Putamen (tissue), 1 donor: Measurements from ENCODE around the gene NFIA.

ENCODE experiments used
- DNase-seq: peaks from one replicate; pipeline ENCODE4 v3.0.0-alpha.2; 2016; ENCODE audit warnings: low spot score

Gene NFIA

GRCh38 chr1:61215676-61216289, 133.4 kb downstream of the NFIA start:
- no peak for DNase-seq

- DNase-seq, result no peak
These were observed 138.2 kb downstream of the NFIA start for GRCh38 chr1:61220536-61220935.

GRCh38 chr1:61221642-61222041, 139.3 kb downstream of the NFIA start:
- peak; percentile 80 for DNase-seq

GRCh38 chr1:61222240-61222639, 139.9 kb downstream of the NFIA start:
- no peak for DNase-seq

- no peak for DNase-seq
These were observed 140.8 kb downstream of the NFIA start for GRCh38 chr1:61223140-61223539.

- no peak for DNase-seq
These were observed 142.2 kb downstream of the NFIA start for GRCh38 chr1:61224609-61225008.

GRCh38 chr1:61225478-61225877, 143.1 kb downstream of the NFIA start:
- no peak for DNase-seq

- no peak for DNase-seq
These were observed 144.6 kb downstream of the NFIA start for GRCh38 chr1:61226791-61227567.

GRCh38 chr1:61227857-61228550, 145.6 kb downstream of the NFIA start:
- DNase-seq, result no peak

- DNase-seq, result no peak
These were observed 148.2 kb downstream of the NFIA start for GRCh38 chr1:61230523-61230922.

GRCh38 chr1:61231795-61232194, 149.4 kb downstream of the NFIA start:
- DNase-seq, result no peak

GRCh38 chr1:61233121-61233660, 150.8 kb downstream of the NFIA start:
- DNase-seq, result no peak

- DNase-seq, result no peak
These were observed 152.2 kb downstream of the NFIA start for GRCh38 chr1:61234587-61234919.

GRCh38 chr1:61237147-61237546, 154.8 kb downstream of the NFIA start:
- DNase-seq, result no peak

- no peak for DNase-seq
These were observed 155.4 kb downstream of the NFIA start for GRCh38 chr1:61237659-61238358.

- no peak for DNase-seq
These were observed 156.0 kb downstream of the NFIA start for GRCh38 chr1:61238359-61238665.

- DNase-seq, result no peak
These were observed 158.5 kb downstream of the NFIA start for GRCh38 chr1:61240878-61241277.

- DNase-seq, result peak; percentile 53
These were observed 159.1 kb downstream of the NFIA start for GRCh38 chr1:61241411-61241838.

GRCh38 chr1:61241973-61242381, 159.6 kb downstream of the NFIA start:
- no peak for DNase-seq

- DNase-seq, result no peak
These were observed 161.8 kb downstream of the NFIA start for GRCh38 chr1:61244114-61244513.

- DNase-seq, result no peak
These were observed 163.5 kb downstream of the NFIA start for GRCh38 chr1:61245696-61246400.
